PC-9 (cell line): ENCODE data around the gene ZIC4.

Source experiments
- EZH2 ChIP-seq: fragments of 200-600 bp; sonication (generic); IDR thresholded peaks from 2 replicates; pipeline ENCODE4 v1.8.0; 2017; ENCODE audit warnings: antibody characterized with exemption, low read depth
- TF ChIP-seq, protein P1 (sequence below): fragments of 200-600 bp; sonication (generic); conservative IDR thresholded peaks from 2 replicates; pipeline ENCODE4 v1.6.1; 2017; ENCODE audit warnings: mixed run types, antibody characterized with exemption, mild to moderate bottlenecking, moderate library complexity

- no peak for TF ChIP-seq EZH2
- TF ChIP-seq, protein P1, sequence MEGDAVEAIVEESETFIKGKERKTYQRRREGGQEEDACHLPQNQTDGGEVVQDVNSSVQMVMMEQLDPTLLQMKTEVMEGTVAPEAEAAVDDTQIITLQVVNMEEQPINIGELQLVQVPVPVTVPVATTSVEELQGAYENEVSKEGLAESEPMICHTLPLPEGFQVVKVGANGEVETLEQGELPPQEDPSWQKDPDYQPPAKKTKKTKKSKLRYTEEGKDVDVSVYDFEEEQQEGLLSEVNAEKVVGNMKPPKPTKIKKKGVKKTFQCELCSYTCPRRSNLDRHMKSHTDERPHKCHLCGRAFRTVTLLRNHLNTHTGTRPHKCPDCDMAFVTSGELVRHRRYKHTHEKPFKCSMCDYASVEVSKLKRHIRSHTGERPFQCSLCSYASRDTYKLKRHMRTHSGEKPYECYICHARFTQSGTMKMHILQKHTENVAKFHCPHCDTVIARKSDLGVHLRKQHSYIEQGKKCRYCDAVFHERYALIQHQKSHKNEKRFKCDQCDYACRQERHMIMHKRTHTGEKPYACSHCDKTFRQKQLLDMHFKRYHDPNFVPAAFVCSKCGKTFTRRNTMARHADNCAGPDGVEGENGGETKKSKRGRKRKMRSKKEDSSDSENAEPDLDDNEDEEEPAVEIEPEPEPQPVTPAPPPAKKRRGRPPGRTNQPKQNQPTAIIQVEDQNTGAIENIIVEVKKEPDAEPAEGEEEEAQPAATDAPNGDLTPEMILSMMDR = no peak
Observed at GRCh38 chr3:147421184-147421912, 15.0 kb upstream of the ZIC4 start.
